ENCODE results near the gene NUFIP2. TPM values are rescaled to one million over a fixed set of nuclear protein-coding genes. Genes with fewer than 3 reads are reported as not detected.

Gene NUFIP2
- total and polyA plus RNA-seq, 4 donors: 25.0 to 67.0 (median 44.3) TPM

- H3K4me1 ChIP-seq (ENCODE audit: control insufficient read depth, insufficient read depth, low read length): no peaks in the 10 kb centered on the region
- no peaks in the 10 kb centered on the region for H3K27me3 ChIP-seq (ENCODE audit: control insufficient read depth, insufficient read depth, low read length)
- no peak for DNase-seq (ENCODE audit: low read depth in 4 of 6, low spot score in 6 of 6)
- no CpG with 5 or more reads among the region's 2 CpGs for WGBS (ENCODE audit: insufficient coverage)
- no peak overlapping the region for H3K27ac ChIP-seq (ENCODE audit: low read depth, low read length)
- H3K4me3 ChIP-seq (ENCODE audit: low read depth, low read length): no peak overlapping the region
- no peaks in the 10 kb centered on the region for H3K9me3 ChIP-seq (ENCODE audit: control insufficient read depth, insufficient read depth, low read length)
- H3K36me3 ChIP-seq (ENCODE audit: control insufficient read depth, insufficient read depth, low read length): peaks cover 6% of the 10 kb centered on the region
Observed at GRCh38 chr17:29253037-29253436, 40.9 kb downstream of the NUFIP2 start.

GRCh38 chr17:29252101-29252791 is 41.7 kb downstream of the NUFIP2 start:
- no peak overlapping the region for H3K27ac ChIP-seq (ENCODE audit: low read depth, low read length)
- no peak overlapping the region for H3K4me3 ChIP-seq (ENCODE audit: low read depth, low read length)
- no peaks in the 10 kb centered on the region for H3K4me1 ChIP-seq (ENCODE audit: control insufficient read depth, insufficient read depth, low read length)
- no peaks in the 10 kb centered on the region for H3K27me3 ChIP-seq (ENCODE audit: control insufficient read depth, insufficient read depth, low read length)
- peak in 3 of 6 donors; percentile 2 to 53 (median 15) for DNase-seq (ENCODE audit: low read depth in 4 of 6, low spot score in 6 of 6)
- WGBS (ENCODE audit: insufficient coverage): 79% methylated on average over 4 of the region's 7 CpGs
- no peaks in the 10 kb centered on the region for H3K9me3 ChIP-seq (ENCODE audit: control insufficient read depth, insufficient read depth, low read length)
- H3K36me3 ChIP-seq (ENCODE audit: control insufficient read depth, insufficient read depth, low read length): peaks cover 6% of the 10 kb centered on the region

GRCh38 chr17:29251184-29251583 is 42.8 kb downstream of the NUFIP2 start:
- H3K36me3 ChIP-seq (ENCODE audit: control insufficient read depth, insufficient read depth, low read length): peaks cover 6% of the 10 kb centered on the region
- H3K27ac ChIP-seq (ENCODE audit: low read depth, low read length): no peak overlapping the region
- DNase-seq (ENCODE audit: low read depth in 4 of 6, low spot score in 6 of 6): no peak
- peaks cover 3% of the 10 kb centered on the region for H3K4me1 ChIP-seq (ENCODE audit: control insufficient read depth, insufficient read depth, low read length)
- H3K9me3 ChIP-seq (ENCODE audit: control insufficient read depth, insufficient read depth, low read length): no peaks in the 10 kb centered on the region
- no peak overlapping the region for H3K4me3 ChIP-seq (ENCODE audit: low read depth, low read length)
- H3K27me3 ChIP-seq (ENCODE audit: control insufficient read depth, insufficient read depth, low read length): no peaks in the 10 kb centered on the region
- no CpG with 5 or more reads among the region's 2 CpGs for WGBS (ENCODE audit: insufficient coverage)

- Histone ChIP-seq H3K4me1 (ENCODE audit: control insufficient read depth, insufficient read depth, low read length) (peaks cover 3% of the 10 kb centered on the region), H3K27ac (ENCODE audit: low read depth, low read length) (no peak overlapping the region), H3K9me3 (ENCODE audit: control insufficient read depth, insufficient read depth, low read length) (no peaks in the 10 kb centered on the region), H3K27me3 (ENCODE audit: control insufficient read depth, insufficient read depth, low read length) (no peaks in the 10 kb centered on the region), H3K4me3 (ENCODE audit: low read depth, low read length) (no peak overlapping the region), H3K36me3 (ENCODE audit: control insufficient read depth, insufficient read depth, low read length) (peaks cover 6% of the 10 kb centered on the region)
- DNase-seq (ENCODE audit: low read depth in 4 of 6, low spot score in 6 of 6): no peak
- no CpG with 5 or more reads among the region's 1 CpG for WGBS (ENCODE audit: insufficient coverage)
Observed at GRCh38 chr17:29250666-29251065, 43.3 kb downstream of the NUFIP2 start.

GRCh38 chr17:29248845-29249244 is 45.1 kb downstream of the NUFIP2 start:
- H3K9me3 ChIP-seq (ENCODE audit: control insufficient read depth, insufficient read depth, low read length): no peaks in the 10 kb centered on the region
- H3K4me3 ChIP-seq (ENCODE audit: low read depth, low read length): no peak overlapping the region
- H3K36me3 ChIP-seq (ENCODE audit: control insufficient read depth, insufficient read depth, low read length): no peaks in the 10 kb centered on the region
- no peak overlapping the region for H3K27ac ChIP-seq (ENCODE audit: low read depth, low read length)
- 89% methylated on average over 5 of the region's 5 CpGs for WGBS (ENCODE audit: insufficient coverage)
- no peak for DNase-seq (ENCODE audit: low read depth in 4 of 6, low spot score in 6 of 6)
- H3K4me1 ChIP-seq (ENCODE audit: control insufficient read depth, insufficient read depth, low read length): peaks cover 3% of the 10 kb centered on the region
- no peaks in the 10 kb centered on the region for H3K27me3 ChIP-seq (ENCODE audit: control insufficient read depth, insufficient read depth, low read length)

- WGBS (ENCODE audit: insufficient coverage): no CpG with 5 or more reads among the region's 2 CpGs
Observed at GRCh38 chr17:29247219-29247618, 46.7 kb downstream of the NUFIP2 start.

GRCh38 chr17:29246628-29247027 is 47.3 kb downstream of the NUFIP2 start, which contains the start of gene CRYBA1:
Gene CRYBA1, plus strand, starts transcription at chr17:29246859. Its CDS starts 5 bp downstream, at chr17:29246864.
- Histone ChIP-seq H3K27me3 (ENCODE audit: control insufficient read depth, insufficient read depth, low read length) (no peaks in the 10 kb centered on the region), H3K9me3 (ENCODE audit: control insufficient read depth, insufficient read depth, low read length) (no peaks in the 10 kb centered on the region), H3K4me1 (ENCODE audit: control insufficient read depth, insufficient read depth, low read length) (peaks cover 4% of the 10 kb centered on the region), H3K36me3 (ENCODE audit: control insufficient read depth, insufficient read depth, low read length) (no peaks in the 10 kb centered on the region), H3K27ac (ENCODE audit: low read depth, low read length) (no peak within 1 kb of the TSS), H3K4me3 (ENCODE audit: low read depth, low read length) (no peak within 1 kb of the TSS)
- no peak for DNase-seq (ENCODE audit: low read depth in 4 of 6, low spot score in 6 of 6)
- WGBS (ENCODE audit: insufficient coverage): 14% methylated on average over 1 of the region's 1 CpG

More at GRCh38 chr17:29247219-29247618, 46.7 kb downstream of the NUFIP2 start:
- no peak for DNase-seq (ENCODE audit: low read depth in 4 of 6, low spot score in 6 of 6)
- Histone ChIP-seq H3K27me3 (ENCODE audit: control insufficient read depth, insufficient read depth, low read length) (no peaks in the 10 kb centered on the region), H3K4me1 (ENCODE audit: control insufficient read depth, insufficient read depth, low read length) (peaks cover 3% of the 10 kb centered on the region), H3K27ac (ENCODE audit: low read depth, low read length) (no peak overlapping the region), H3K9me3 (ENCODE audit: control insufficient read depth, insufficient read depth, low read length) (no peaks in the 10 kb centered on the region), H3K4me3 (ENCODE audit: low read depth, low read length) (no peak overlapping the region), H3K36me3 (ENCODE audit: control insufficient read depth, insufficient read depth, low read length) (no peaks in the 10 kb centered on the region)

GRCh38 chr17:29245401-29245800 is 48.5 kb downstream of the NUFIP2 start:
- peaks cover 12% of the 10 kb centered on the region for H3K4me1 ChIP-seq (ENCODE audit: control insufficient read depth, insufficient read depth, low read length)
- no peak overlapping the region for H3K4me3 ChIP-seq (ENCODE audit: low read depth, low read length)
- H3K9me3 ChIP-seq (ENCODE audit: control insufficient read depth, insufficient read depth, low read length): no peaks in the 10 kb centered on the region
- WGBS (ENCODE audit: insufficient coverage): 100% methylated on average over 2 of the region's 6 CpGs
- no peaks in the 10 kb centered on the region for H3K27me3 ChIP-seq (ENCODE audit: control insufficient read depth, insufficient read depth, low read length)
- no peaks in the 10 kb centered on the region for H3K36me3 ChIP-seq (ENCODE audit: control insufficient read depth, insufficient read depth, low read length)
- no peak overlapping the region for H3K27ac ChIP-seq (ENCODE audit: low read depth, low read length)
- no peak for DNase-seq (ENCODE audit: low read depth in 4 of 6, low spot score in 6 of 6)

- H3K4me3 ChIP-seq (ENCODE audit: low read depth, low read length): no peak overlapping the region
- 46% methylated on average over 3 of the region's 4 CpGs for WGBS (ENCODE audit: insufficient coverage)
- H3K9me3 ChIP-seq (ENCODE audit: control insufficient read depth, insufficient read depth, low read length): no peaks in the 10 kb centered on the region
- no peaks in the 10 kb centered on the region for H3K27me3 ChIP-seq (ENCODE audit: control insufficient read depth, insufficient read depth, low read length)
- no peaks in the 10 kb centered on the region for H3K36me3 ChIP-seq (ENCODE audit: control insufficient read depth, insufficient read depth, low read length)
- peak in 1 of 6 donors; percentile 11 for DNase-seq (ENCODE audit: low read depth in 4 of 6, low spot score in 6 of 6)
- H3K27ac ChIP-seq (ENCODE audit: low read depth, low read length): no peak overlapping the region
- peaks cover 12% of the 10 kb centered on the region for H3K4me1 ChIP-seq (ENCODE audit: control insufficient read depth, insufficient read depth, low read length)
Observed at GRCh38 chr17:29243792-29244191, 50.2 kb downstream of the NUFIP2 start.

GRCh38 chr17:29242790-29243189 is 51.2 kb downstream of the NUFIP2 start:
- no peaks in the 10 kb centered on the region for H3K36me3 ChIP-seq (ENCODE audit: control insufficient read depth, insufficient read depth, low read length)
- no peaks in the 10 kb centered on the region for H3K9me3 ChIP-seq (ENCODE audit: control insufficient read depth, insufficient read depth, low read length)
- WGBS (ENCODE audit: insufficient coverage): 97% methylated on average over 4 of the region's 6 CpGs

More at GRCh38 chr17:29242790-29243189, 51.2 kb downstream of the NUFIP2 start:
- peaks cover 12% of the 10 kb centered on the region for H3K4me1 ChIP-seq (ENCODE audit: control insufficient read depth, insufficient read depth, low read length)
- no peaks in the 10 kb centered on the region for H3K27me3 ChIP-seq (ENCODE audit: control insufficient read depth, insufficient read depth, low read length)
- H3K27ac ChIP-seq (ENCODE audit: low read depth, low read length): no peak overlapping the region
- DNase-seq (ENCODE audit: low read depth in 4 of 6, low spot score in 6 of 6): no peak
- no peak overlapping the region for H3K4me3 ChIP-seq (ENCODE audit: low read depth, low read length)

Measured in spinal cord (tissue), 10 donors.